Measurements from ENCODE around the gene SREBF2. TPM values are rescaled to one million over a fixed set of nuclear protein-coding genes. Genes with fewer than 3 reads are reported as not detected.
A peak's percentile ranks its signal among the peaks of the same experiment; 100 is the strongest.

The SREBF2 gene
- total and polyA plus RNA-seq, 2 of the 8 experiments (the other 6 are each of a cell fraction or from before 2014, with no cell fraction given): 125 to 144 TPM

- H2AFZ ChIP-seq (ENCODE audit: low read length): no peak overlapping the region
Observed at GRCh38 chr22:41909310-41910049, 76.6 kb downstream of the SREBF2 start.

More at GRCh38 chr22:41909310-41910049, 76.6 kb downstream of the SREBF2 start:
- Histone ChIP-seq H3K9ac (replicated peaks in 1 of 4; ENCODE audit: extremely low read depth in 1 of 4, low read depth in 3 of 4, low read length in 3 of 4) (no peak overlapping the region), H2AK5ac (ENCODE audit: low read depth, low read length) (no peak overlapping the region), H3K23ac (ENCODE audit: insufficient read length) (no peak overlapping the region), H3K27me3 (replicated peaks in 1 of 4; ENCODE audit: control insufficient read depth in 3 of 4, extremely low read depth in 1 of 4, insufficient read depth in 3 of 4, low read length in 3 of 4) (peaks cover 51 to 63% (median 58%) of the 10 kb centered on the region in 4 experiments), H2BK20ac (ENCODE audit: low read length) (no peak overlapping the region), H2BK15ac (ENCODE audit: low read length) (0 out of 2 replicates have a peak overlapping the region, but pooled peaks have one; percentile 3), H3K79me2 (ENCODE audit: control insufficient read depth in 1 of 2, insufficient read depth in 2 of 2, low read length in 2 of 2) (no peaks in the 10 kb centered on the region), H3K56ac (replicated peaks; ENCODE audit: insufficient read length, low read depth, low read length) (no peak overlapping the region), H3K36me3 (ENCODE audit: control insufficient read depth in 2 of 4, insufficient read depth in 4 of 4, low read length in 3 of 4) (peaks cover 0 to 27% (median 7%) of the 10 kb centered on the region in 4 experiments; a peak in 5 of 8 replicates), H3K18ac (ENCODE audit: extremely low read depth, low read length) (peak overlapping the region; percentile 60; the same call in 1 of the 2 replicates), H4K8ac (ENCODE audit: extremely low read depth, insufficient read depth, low read length) (no peak overlapping the region), H2BK5ac (ENCODE audit: low read depth, low read length) (no peak overlapping the region), H3K4me1 (replicated peaks in 1 of 4; ENCODE audit: control insufficient read depth in 3 of 4, insufficient read depth in 4 of 4, low read length in 3 of 4) (peaks cover 0 to 28% (median 11%) of the 10 kb centered on the region in 4 experiments; a peak in 6 of 7 replicates), H3K9me3 (ENCODE audit: insufficient read depth in 2 of 2, low read depth in 1 of 2, low read length in 1 of 2) (no peaks in the 10 kb centered on the region; a peak in 1 of 4 replicates), H3K79me1 (ENCODE audit: low read depth, low read length) (no peaks in the 10 kb centered on the region), H3K4me2 (ENCODE audit: insufficient read depth in 1 of 2, low read depth in 2 of 2, low read length in 2 of 2) (peak overlapping the region; percentile 52 to 62), H3K14ac (ENCODE audit: insufficient read length) (no peak overlapping the region), H3K4ac (replicated peaks; ENCODE audit: insufficient read length, low read depth, low read length) (no peak overlapping the region), H2BK12ac (ENCODE audit: low read depth, low read length) (no peak overlapping the region), H2BK120ac (replicated peaks; ENCODE audit: low read depth, low read length) (no peak overlapping the region), H4K91ac (replicated peaks; ENCODE audit: insufficient read length, low read length) (no peak overlapping the region), H4K20me1 (replicated peaks in 1 of 2; ENCODE audit: control insufficient read depth in 1 of 2, insufficient read depth in 2 of 2, low read length in 2 of 2) (peaks cover 18 to 30% of the 10 kb centered on the region in 2 experiments), H3K4me3 (ENCODE audit: extremely low read depth in 1 of 4, insufficient read depth in 2 of 4, low read depth in 3 of 4, low read length in 4 of 4) (peak overlapping the region in 1 of 4 experiments; percentile 55; a peak in 3 of 8 replicates), H3K27ac (ENCODE audit: low read depth, low read length) (no peak overlapping the region), H4K5ac (ENCODE audit: insufficient read length, low read depth, low read length) (no peak overlapping the region), H3K23me2 (ENCODE audit: low read depth, low read length) (peaks cover 6% of the 10 kb centered on the region; the same call in 1 of the 2 replicates)
- ChIA-PET POLR2A (ENCODE audit: partially characterized antibody) (interaction anchor here (0.8 to 3.5 kb wide), 8 partner anchors 8 to 65 kb away, joined by 3 to 19 read pairs (median 6); partner anchors contain the start of genes CENPM and TNFRSF13C), CTCF (ENCODE audit: partially characterized antibody) (interaction anchor here (0.6 to 5.2 kb wide), 6 partner anchors 15 to 212 kb away, joined by 3 to 32 read pairs (median 6); partner anchors contain the start of gene TNFRSF13C)
- 59% methylated on average over 14 of the region's 55 CpGs; no CpG with 5 or more reads in 1 of the 2 experiments for WGBS, 2 experiments (ENCODE audit: extremely low coverage in 1 of 2, insufficient coverage in 1 of 2, insufficient read length in 1 of 2, insufficient replicate concordance in 2 of 2, low coverage in 1 of 2, low lambda C conversion rate in 2 of 2, missing lambda C conversion rate in 1 of 2)
- FAIRE-seq: no peak
- no peak for TF ChIP-seq EP300 (IDR thresholded peaks at IDR 0.05; ENCODE audit: borderline replicate concordance in 1 of 2, low read depth in 2 of 2, low read length in 2 of 2)
- no peak for TF ChIP-seq ATF2 (IDR thresholded peaks at IDR 0.05; ENCODE audit: low read length)
- TF ChIP-seq NRF1 (IDR thresholded peaks at IDR 0.05; ENCODE audit: low read depth, low read length): no peak
- no peak for TF ChIP-seq RXRA (IDR thresholded peaks at IDR 0.05; ENCODE audit: insufficient read depth, low read depth, low read length)
- peak; percentile 71; the same call in 1 of the 2 replicates for TF ChIP-seq MAX (IDR thresholded peaks at IDR 0.05)
- TF ChIP-seq GTF2F1 (IDR thresholded peaks at IDR 0.05; ENCODE audit: borderline replicate concordance, low read depth, low read length): no peak
- peak; percentile 86 for TF ChIP-seq E2F6 (IDR thresholded peaks at IDR 0.05)
- peak in 1 of 2 experiments; percentile 80 for DNase-seq (ENCODE audit: low read depth in 1 of 2, low spot score in 2 of 2)

Data from H1 (cell line).